ENCODE data around the gene IRF2BP2.

Gene IRF2BP2

DNA sequence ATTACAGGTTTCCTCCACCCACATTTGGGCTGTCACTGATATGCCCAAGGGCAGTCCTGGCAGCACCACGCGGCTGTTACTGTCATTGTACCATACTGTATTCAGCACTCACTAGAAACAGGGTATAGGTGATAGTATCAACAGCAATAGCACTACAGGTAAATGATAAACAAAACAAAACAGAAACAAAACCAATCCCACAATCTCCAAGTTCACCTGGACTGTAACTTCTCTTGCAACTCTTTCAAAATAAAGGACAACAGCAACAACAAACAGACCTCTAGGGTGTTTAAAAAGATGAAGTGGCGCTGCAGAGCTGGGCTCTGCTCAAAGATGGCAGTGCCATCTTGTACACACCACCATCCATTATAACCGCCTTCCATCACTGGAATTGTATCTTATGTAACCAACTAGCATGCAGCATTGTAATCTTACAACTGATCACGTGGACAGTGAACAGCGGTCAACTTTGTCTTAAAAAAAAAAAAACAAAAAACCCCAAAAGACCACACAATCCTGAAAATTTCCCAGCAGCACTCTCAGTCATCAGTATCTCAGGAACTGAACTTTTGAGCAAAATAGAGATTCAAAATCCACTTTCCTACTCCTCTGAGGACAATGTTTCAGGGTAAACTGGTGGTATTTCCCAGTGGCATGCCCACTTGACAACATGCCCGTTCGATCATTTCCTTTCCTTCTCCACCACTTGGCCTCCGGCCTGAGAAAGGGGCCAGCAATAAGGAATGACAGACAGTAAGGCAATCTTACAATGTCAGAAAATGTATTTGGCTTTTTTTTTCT lies 3.8 kb downstream of the IRF2BP2 start (continued):
- TF ChIP-seq, protein P1, sequence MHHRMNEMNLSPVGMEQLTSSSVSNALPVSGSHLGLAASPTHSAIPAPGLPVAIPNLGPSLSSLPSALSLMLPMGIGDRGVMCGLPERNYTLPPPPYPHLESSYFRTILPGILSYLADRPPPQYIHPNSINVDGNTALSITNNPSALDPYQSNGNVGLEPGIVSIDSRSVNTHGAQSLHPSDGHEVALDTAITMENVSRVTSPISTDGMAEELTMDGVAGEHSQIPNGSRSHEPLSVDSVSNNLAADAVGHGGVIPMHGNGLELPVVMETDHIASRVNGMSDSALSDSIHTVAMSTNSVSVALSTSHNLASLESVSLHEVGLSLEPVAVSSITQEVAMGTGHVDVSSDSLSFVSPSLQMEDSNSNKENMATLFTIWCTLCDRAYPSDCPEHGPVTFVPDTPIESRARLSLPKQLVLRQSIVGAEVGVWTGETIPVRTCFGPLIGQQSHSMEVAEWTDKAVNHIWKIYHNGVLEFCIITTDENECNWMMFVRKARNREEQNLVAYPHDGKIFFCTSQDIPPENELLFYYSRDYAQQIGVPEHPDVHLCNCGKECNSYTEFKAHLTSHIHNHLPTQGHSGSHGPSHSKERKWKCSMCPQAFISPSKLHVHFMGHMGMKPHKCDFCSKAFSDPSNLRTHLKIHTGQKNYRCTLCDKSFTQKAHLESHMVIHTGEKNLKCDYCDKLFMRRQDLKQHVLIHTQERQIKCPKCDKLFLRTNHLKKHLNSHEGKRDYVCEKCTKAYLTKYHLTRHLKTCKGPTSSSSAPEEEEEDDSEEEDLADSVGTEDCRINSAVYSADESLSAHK (tag by site-specific recombination; IDR thresholded peaks at IDR 0.05) = no peak
- peak; percentile 98 for TF ChIP-seq ZNF341 (tag by site-specific recombination; IDR thresholded peaks at IDR 0.05; ENCODE audit: low read depth)
- no peak; the same call in 1 of the 2 replicates for TF ChIP-seq ZFP37 (tag by site-specific recombination; IDR thresholded peaks at IDR 0.05)
- TF ChIP-seq, protein P2, sequence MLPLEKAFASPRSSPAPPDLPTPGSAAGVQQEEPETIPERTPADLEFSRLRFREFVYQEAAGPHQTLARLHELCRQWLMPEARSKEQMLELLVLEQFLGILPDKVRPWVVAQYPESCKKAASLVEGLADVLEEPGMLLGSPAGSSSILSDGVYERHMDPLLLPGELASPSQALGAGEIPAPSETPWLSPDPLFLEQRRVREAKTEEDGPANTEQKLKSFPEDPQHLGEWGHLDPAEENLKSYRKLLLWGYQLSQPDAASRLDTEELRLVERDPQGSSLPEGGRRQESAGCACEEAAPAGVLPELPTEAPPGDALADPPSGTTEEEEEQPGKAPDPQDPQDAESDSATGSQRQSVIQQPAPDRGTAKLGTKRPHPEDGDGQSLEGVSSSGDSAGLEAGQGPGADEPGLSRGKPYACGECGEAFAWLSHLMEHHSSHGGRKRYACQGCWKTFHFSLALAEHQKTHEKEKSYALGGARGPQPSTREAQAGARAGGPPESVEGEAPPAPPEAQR (tag by site-specific recombination; IDR thresholded peaks at IDR 0.05) = no peak
- peak; percentile 31; the same call in 1 of the 2 replicates for TF ChIP-seq ZXDB (tag by site-specific recombination; IDR thresholded peaks at IDR 0.05)
- no peak for TF ChIP-seq ZNF707 (tag by site-specific recombination; IDR thresholded peaks at IDR 0.05)
- TF ChIP-seq HOXA7 (CRISPR knock-in tag; IDR thresholded peaks at IDR 0.05; ENCODE audit: borderline replicate concordance) = no peak
- no peak for TF ChIP-seq ZNF571 (tag by site-specific recombination; IDR thresholded peaks at IDR 0.05)
- TF ChIP-seq ZNF292 (tag by site-specific recombination; IDR thresholded peaks at IDR 0.05; ENCODE audit: borderline replicate concordance, low read depth) = no peak
- TF ChIP-seq, protein P3, sequence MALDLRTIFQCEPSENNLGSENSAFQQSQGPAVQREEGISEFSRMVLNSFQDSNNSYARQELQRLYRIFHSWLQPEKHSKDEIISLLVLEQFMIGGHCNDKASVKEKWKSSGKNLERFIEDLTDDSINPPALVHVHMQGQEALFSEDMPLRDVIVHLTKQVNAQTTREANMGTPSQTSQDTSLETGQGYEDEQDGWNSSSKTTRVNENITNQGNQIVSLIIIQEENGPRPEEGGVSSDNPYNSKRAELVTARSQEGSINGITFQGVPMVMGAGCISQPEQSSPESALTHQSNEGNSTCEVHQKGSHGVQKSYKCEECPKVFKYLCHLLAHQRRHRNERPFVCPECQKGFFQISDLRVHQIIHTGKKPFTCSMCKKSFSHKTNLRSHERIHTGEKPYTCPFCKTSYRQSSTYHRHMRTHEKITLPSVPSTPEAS (tag by site-specific recombination; IDR thresholded peaks at IDR 0.05) = no peak
- TF ChIP-seq, protein P4, sequence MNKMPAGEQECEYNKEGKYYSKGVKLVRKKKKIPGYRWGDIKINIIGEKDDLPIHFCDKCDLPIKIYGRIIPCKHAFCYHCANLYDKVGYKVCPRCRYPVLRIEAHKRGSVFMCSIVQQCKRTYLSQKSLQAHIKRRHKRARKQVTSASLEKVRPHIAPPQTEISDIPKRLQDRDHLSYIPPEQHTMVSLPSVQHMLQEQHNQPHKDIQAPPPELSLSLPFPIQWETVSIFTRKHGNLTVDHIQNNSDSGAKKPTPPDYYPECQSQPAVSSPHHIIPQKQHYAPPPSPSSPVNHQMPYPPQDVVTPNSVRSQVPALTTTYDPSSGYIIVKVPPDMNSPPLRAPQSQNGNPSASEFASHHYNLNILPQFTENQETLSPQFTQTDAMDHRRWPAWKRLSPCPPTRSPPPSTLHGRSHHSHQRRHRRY (tag by site-specific recombination; IDR thresholded peaks at IDR 0.05) = no peak
- TF ChIP-seq, protein P5, sequence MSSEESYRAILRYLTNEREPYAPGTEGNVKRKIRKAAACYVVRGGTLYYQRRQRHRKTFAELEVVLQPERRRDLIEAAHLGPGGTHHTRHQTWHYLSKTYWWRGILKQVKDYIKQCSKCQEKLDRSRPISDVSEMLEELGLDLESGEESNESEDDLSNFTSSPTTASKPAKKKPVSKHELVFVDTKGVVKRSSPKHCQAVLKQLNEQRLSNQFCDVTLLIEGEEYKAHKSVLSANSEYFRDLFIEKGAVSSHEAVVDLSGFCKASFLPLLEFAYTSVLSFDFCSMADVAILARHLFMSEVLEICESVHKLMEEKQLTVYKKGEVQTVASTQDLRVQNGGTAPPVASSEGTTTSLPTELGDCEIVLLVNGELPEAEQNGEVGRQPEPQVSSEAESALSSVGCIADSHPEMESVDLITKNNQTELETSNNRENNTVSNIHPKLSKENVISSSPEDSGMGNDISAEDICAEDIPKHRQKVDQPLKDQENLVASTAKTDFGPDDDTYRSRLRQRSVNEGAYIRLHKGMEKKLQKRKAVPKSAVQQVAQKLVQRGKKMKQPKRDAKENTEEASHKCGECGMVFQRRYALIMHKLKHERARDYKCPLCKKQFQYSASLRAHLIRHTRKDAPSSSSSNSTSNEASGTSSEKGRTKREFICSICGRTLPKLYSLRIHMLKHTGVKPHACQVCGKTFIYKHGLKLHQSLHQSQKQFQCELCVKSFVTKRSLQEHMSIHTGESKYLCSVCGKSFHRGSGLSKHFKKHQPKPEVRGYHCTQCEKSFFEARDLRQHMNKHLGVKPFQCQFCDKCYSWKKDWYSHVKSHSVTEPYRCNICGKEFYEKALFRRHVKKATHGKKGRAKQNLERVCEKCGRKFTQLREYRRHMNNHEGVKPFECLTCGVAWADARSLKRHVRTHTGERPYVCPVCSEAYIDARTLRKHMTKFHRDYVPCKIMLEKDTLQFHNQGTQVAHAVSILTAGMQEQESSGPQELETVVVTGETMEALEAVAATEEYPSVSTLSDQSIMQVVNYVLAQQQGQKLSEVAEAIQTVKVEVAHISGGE (tag by site-specific recombination; conservative IDR thresholded peaks at IDR 0.05; ENCODE audit: low read depth) = 0 out of 2 replicates have a peak, but pooled peaks have one; percentile 15
- peak; percentile 19; the same call in 1 of the 2 replicates for TF ChIP-seq ZNF391 (tag by site-specific recombination; IDR thresholded peaks at IDR 0.05; ENCODE audit: borderline replicate concordance, low read depth)
- TF ChIP-seq ZNF157 (tag by site-specific recombination; IDR thresholded peaks at IDR 0.05) = no peak
- no peak for TF ChIP-seq ZSCAN16 (tag by site-specific recombination; IDR thresholded peaks at IDR 0.05)
- TF ChIP-seq ZNF155 (tag by site-specific recombination; IDR thresholded peaks at IDR 0.05) = no peak
- TF ChIP-seq ZNF211 (tag by site-specific recombination; IDR thresholded peaks at IDR 0.05; ENCODE audit: low read depth) = no peak
- no peak for TF ChIP-seq ZNF121 (tag by site-specific recombination; IDR thresholded peaks at IDR 0.05)
- TF ChIP-seq ZBTB8A (tag by site-specific recombination; IDR thresholded peaks at IDR 0.05) = peak; percentile 95
- TF ChIP-seq ZNF239 (tag by site-specific recombination; IDR thresholded peaks at IDR 0.05) = no peak
- TF ChIP-seq ZNF549 (tag by site-specific recombination; IDR thresholded peaks at IDR 0.05) = no peak
- no peak; the same call in 1 of the 2 replicates for TF ChIP-seq ZNF660 (tag by site-specific recombination; IDR thresholded peaks at IDR 0.05)
- no peak for TF ChIP-seq HOXD13 (CRISPR knock-in tag; IDR thresholded peaks at IDR 0.05; ENCODE audit: borderline replicate concordance)
- TF ChIP-seq ZNF311 (tag by site-specific recombination; IDR thresholded peaks at IDR 0.05; ENCODE audit: borderline replicate concordance) = no peak
- TF ChIP-seq IKZF3 (tag by site-specific recombination; IDR thresholded peaks at IDR 0.05) = peak; percentile 19; the same call in 1 of the 2 replicates
- peak; percentile 65 for TF ChIP-seq ZNF76 (tag by site-specific recombination; IDR thresholded peaks at IDR 0.05; ENCODE audit: borderline replicate concordance, low read depth)
- no peak for TF ChIP-seq ZNF132 (tag by site-specific recombination; IDR thresholded peaks at IDR 0.05; ENCODE audit: borderline replicate concordance)
- TF ChIP-seq KLF9 (tag by site-specific recombination; IDR thresholded peaks at IDR 0.05; ENCODE audit: low read depth) = no peak
- peak; percentile 89 for TF ChIP-seq YY2 (tag by site-specific recombination; IDR thresholded peaks at IDR 0.05)
- TF ChIP-seq BCL11A (tag by site-specific recombination; IDR thresholded peaks at IDR 0.05; ENCODE audit: low read depth) = no peak
- no peak for TF ChIP-seq ZNF221 (tag by site-specific recombination; IDR thresholded peaks at IDR 0.05; ENCODE audit: borderline replicate concordance)

Data from HEK293 (cell line).